ENCODE results near the gene RNASE7. TPM values are rescaled to one million over a fixed set of nuclear protein-coding genes. Genes with fewer than 3 reads are reported as not detected.
A peak's percentile ranks its signal among the peaks of the same experiment; 100 is the strongest.
"Not testable (repeated sequence)": the region's sequence is repeated elsewhere in the genome, so short reads cannot be mapped to it uniquely, and the experiment has no call there.

The RNASE7 gene, protein sequence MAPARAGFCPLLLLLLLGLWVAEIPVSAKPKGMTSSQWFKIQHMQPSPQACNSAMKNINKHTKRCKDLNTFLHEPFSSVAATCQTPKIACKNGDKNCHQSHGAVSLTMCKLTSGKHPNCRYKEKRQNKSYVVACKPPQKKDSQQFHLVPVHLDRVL
- not detected in 2 replicates for total RNA-seq

DNA sequence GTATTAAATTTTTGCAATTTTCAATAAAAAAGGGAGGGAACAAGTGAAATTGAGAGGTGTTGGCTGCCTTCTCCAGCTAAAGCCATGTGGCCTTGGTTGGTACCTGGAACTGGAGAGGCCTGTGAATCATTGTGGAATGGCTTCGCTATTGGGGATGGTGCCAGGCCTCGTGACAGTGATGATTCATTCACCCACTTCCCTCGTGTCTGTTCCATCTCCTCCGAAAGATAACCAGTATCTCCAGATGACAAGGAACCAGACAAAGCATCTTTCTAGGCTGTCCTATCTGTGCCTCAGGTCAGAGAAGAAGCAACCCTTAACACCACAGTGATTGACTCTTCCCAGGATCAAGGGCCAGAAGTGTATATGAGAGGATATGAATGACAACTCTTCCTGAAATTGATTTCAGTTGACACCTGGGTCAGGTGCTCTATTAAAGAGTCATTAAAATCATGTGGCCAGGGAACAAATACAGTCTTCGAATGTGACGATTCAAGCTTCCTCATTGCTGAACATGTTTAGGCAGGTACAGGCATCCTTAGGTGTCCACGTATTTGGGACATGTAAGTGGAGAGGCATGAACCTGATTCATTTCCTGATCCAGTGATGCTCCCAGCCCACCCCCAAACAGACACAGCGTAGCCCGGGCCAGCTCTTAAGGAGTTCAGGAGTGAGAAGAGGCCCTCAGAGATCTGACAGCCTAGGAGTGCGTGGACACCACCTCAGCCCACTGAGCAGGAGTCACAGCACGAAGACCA, at the start of gene RNASE7:
Gene RNASE7 (plus strand): TSS at position 687 of the 758 bp plus-strand sequence. CDS start 631 bp downstream, outside the sequence.
- no peak for DNase-seq
- no peak within 1 kb of the TSS for H3K4me3 Mint-ChIP-seq
- no peak within 1 kb of the TSS for H3K27ac Mint-ChIP-seq
- intact Hi-C loops (cut with micrococcal nuclease), result no loop called here
- no peaks in the 10 kb centered on the region for H3K9me3 Mint-ChIP-seq
- H3K36me3 Mint-ChIP-seq (ENCODE audit: low read depth), result no peaks in the 10 kb centered on the region
- H3K4me1 Mint-ChIP-seq, result no peaks in the 10 kb centered on the region
- peaks cover 38% of the 10 kb centered on the region for H3K27me3 Mint-ChIP-seq

DNA sequence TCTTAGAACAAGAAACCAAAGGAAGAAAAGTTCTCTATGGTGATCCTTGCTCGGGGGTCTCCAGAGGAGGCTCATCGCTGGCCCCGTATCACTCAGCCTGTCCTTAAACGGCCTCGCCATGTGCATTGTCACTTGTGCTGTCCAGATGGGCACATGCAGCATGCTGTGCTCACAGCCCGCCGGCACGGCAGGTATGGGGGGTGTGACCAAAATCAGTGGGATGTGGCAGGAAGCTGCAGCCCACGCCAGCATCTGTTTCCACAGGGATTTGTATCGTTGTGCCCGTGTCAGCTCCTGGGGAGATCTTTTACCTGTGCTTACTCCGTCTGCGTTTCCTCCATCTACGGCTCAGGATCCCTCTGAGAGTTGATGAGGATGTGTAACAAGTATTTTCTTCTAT, 45.6 kb upstream of the RNASE7 start:
- Mint-ChIP-seq H3K27me3 (no peaks in the 10 kb centered on the region), H3K27ac (no peak overlapping the region), H3K9me3 (no peaks in the 10 kb centered on the region), H3K4me1 (peaks cover 12% of the 10 kb centered on the region), H3K36me3 (ENCODE audit: low read depth) (peaks cover 48% of the 10 kb centered on the region), H3K4me3 (no peak overlapping the region)
- intact Hi-C loops (cut with micrococcal nuclease), result no loop called here
- DNase-seq, result no peak

DNA sequence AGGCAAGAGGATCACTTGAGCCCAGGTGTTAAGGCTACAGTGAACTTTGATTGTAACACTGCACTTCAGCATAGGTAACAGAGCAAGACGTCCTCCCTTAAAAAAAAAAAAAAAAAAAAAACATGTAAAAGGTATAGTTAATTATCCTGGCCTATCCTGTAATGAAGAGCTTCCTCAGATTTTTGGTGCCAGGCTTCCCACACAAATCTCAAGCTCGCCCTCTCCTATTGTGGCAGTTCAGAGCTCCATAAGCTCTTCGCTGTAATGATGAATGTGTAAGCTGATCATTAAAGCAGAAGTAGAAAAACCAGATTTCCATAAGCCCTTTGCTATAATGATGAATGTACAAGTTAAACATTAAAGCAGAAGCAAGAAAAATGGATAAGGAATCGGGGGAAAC, 45.0 kb upstream of the RNASE7 start:
- intact Hi-C loops (cut with micrococcal nuclease), result no loop called here
- no peaks in the 10 kb centered on the region for H3K9me3 Mint-ChIP-seq
- peaks cover 6% of the 10 kb centered on the region for H3K4me1 Mint-ChIP-seq
- H3K27ac Mint-ChIP-seq, result no peak overlapping the region
- DNase-seq, result no peak
- H3K36me3 Mint-ChIP-seq (ENCODE audit: low read depth), result peaks cover 43% of the 10 kb centered on the region
- H3K4me3 Mint-ChIP-seq, result no peak overlapping the region
- H3K27me3 Mint-ChIP-seq, result no peaks in the 10 kb centered on the region

DNA sequence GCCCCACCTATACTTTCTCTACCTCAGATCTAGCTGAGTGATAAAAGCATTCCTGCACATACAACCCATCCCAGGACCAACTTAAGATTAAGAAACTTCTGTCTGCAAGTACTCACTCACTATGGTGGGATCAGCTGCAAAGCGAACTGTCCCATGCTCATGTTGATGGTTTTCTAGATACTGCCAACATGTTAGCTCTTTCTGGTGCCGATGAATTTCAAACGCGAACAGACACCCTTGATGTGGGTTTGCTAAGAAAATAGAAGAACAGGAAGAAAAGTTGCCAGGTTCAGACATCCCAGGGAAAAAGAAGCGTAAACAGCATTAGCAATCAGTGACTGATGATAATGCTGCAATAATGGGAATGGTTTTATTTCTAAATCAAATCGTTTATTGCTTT, 44.6 kb upstream of the RNASE7 start:
- no peaks in the 10 kb centered on the region for H3K9me3 Mint-ChIP-seq
- no peak overlapping the region for H3K27ac Mint-ChIP-seq
- no peak overlapping the region for H3K4me3 Mint-ChIP-seq
- no peak for DNase-seq
- H3K4me1 Mint-ChIP-seq, result peaks cover 5% of the 10 kb centered on the region
- H3K27me3 Mint-ChIP-seq, result no peaks in the 10 kb centered on the region
- H3K36me3 Mint-ChIP-seq (ENCODE audit: low read depth), result peaks cover 40% of the 10 kb centered on the region
- intact Hi-C loops (cut with micrococcal nuclease), result no loop called here

DNA sequence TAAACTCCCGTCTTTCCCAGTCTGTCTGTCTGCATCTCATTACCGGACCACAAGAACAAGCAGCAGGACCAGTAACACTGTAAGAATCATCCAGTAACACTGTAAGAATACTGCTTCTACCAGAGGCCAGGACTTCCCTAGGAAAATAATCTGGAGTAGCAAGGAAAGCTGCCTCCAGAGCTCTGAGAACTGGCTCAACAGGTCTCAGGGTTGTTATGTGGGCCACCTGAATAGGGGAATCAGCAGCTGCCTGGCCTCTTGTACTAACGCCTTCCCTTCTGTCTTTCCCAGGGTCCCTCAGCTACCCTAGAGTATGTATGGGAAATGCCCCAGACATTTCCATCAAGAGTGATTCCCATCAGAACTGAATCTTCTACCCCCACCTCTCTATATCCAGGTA, 44.0 kb upstream of the RNASE7 start:
- no peak overlapping the region for H3K4me3 Mint-ChIP-seq
- no peaks in the 10 kb centered on the region for H3K27me3 Mint-ChIP-seq
- DNase-seq, result no peak
- peaks cover 2% of the 10 kb centered on the region for H3K4me1 Mint-ChIP-seq
- H3K9me3 Mint-ChIP-seq, result no peaks in the 10 kb centered on the region
- intact Hi-C loops (cut with micrococcal nuclease), result no loop called here
- H3K27ac Mint-ChIP-seq, result no peak overlapping the region
- H3K36me3 Mint-ChIP-seq (ENCODE audit: low read depth), result peaks cover 36% of the 10 kb centered on the region

DNA sequence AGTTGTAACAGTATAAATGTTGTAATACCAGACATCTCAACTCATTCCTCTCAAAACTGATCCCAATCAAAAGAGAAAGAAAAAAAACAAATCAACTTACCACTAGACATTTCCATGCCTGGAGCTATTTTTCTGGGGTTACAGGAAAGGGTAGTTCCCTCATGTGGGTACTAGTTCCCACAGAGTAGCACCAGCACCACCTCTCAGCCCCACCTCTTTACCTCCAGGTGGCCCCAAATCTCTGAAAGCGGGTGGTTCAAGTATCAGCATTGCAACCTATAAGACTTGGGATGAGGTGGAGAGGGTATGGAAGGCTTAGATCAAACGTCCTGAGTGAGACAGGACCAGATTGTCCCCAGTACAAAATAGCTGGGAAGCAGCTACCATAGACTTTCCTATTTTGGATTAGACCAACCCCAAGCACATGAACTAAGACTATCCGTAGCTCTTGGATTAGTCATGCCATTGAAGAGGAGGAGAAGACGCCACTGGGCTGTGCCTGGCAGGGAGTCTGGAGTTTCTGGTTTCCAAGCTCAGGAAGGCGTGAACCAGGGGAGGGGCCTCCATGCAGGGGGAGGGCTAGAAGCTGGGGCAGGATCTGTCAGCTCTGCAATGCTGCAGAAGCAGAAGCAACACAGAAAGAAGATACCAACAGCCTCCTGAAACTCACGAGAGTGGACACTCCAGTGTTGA, 43.3 kb upstream of the RNASE7 start, which contains the start of gene SLC39A2:
Gene SLC39A2 (plus strand): TSS at position 620 of the 693 bp plus-strand sequence. CDS start 154 bp downstream, outside the sequence.
- Mint-ChIP-seq H3K27ac (no peak within 1 kb of the TSS), H3K36me3 (ENCODE audit: low read depth) (peaks cover 33% of the 10 kb centered on the region), H3K27me3 (no peaks in the 10 kb centered on the region), H3K4me3 (no peak within 1 kb of the TSS), H3K9me3 (no peaks in the 10 kb centered on the region), H3K4me1 (peaks cover 2% of the 10 kb centered on the region)
- no peak for DNase-seq
- intact Hi-C loops (cut with micrococcal nuclease), result no loop called here

DNA sequence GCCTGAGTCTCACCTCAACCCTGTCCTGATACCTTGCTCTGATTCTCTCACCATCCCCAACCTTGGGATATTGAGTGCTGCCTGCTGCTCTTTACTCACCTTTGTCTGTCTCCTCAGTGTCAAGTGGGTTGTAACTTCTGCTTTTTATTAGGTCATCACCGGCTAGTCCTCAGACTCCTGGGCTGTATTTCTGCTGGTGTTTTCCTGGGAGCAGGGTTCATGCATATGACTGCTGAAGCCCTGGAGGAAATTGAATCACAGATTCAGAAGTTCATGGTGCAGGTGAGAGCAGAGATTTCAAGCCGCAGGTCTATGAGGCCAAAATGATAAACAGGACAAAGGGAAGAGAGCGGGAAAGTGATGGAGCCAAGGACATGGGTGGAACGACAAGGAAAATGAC, 42.6 kb upstream of the RNASE7 start:
- Mint-ChIP-seq H3K36me3 (ENCODE audit: low read depth) (peaks cover 27% of the 10 kb centered on the region), H3K4me1 (peaks cover 2% of the 10 kb centered on the region), H3K9me3 (no peaks in the 10 kb centered on the region), H3K27ac (no peak overlapping the region), H3K4me3 (no peak overlapping the region), H3K27me3 (no peaks in the 10 kb centered on the region)
- intact Hi-C loops (cut with micrococcal nuclease), result no loop called here
- DNase-seq, result no peak

DNA sequence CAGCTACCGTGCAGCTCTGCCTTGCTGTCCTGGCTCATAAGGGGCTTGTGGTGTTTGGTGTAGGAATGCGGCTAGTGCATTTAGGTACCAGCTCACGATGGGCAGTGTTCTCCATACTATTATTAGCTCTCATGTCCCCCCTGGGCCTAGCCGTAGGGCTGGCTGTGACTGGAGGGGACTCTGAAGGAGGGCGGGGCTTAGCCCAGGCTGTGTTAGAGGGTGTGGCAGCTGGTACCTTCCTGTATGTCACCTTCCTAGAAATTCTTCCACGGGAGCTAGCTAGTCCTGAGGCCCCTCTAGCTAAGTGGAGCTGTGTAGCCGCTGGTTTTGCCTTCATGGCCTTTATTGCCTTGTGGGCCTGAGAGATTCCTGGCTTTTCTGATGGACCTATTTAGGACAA, 40.9 kb upstream of the RNASE7 start:
- no peaks in the 10 kb centered on the region for H3K9me3 Mint-ChIP-seq
- no peaks in the 10 kb centered on the region for H3K27me3 Mint-ChIP-seq
- DNase-seq, result no peak
- intact Hi-C loops (cut with micrococcal nuclease), result no loop called here
- H3K4me3 Mint-ChIP-seq, result no peak overlapping the region
- H3K4me1 Mint-ChIP-seq, result peaks cover 2% of the 10 kb centered on the region
- no peak overlapping the region for H3K27ac Mint-ChIP-seq
- H3K36me3 Mint-ChIP-seq (ENCODE audit: low read depth), result peaks cover 11% of the 10 kb centered on the region

DNA sequence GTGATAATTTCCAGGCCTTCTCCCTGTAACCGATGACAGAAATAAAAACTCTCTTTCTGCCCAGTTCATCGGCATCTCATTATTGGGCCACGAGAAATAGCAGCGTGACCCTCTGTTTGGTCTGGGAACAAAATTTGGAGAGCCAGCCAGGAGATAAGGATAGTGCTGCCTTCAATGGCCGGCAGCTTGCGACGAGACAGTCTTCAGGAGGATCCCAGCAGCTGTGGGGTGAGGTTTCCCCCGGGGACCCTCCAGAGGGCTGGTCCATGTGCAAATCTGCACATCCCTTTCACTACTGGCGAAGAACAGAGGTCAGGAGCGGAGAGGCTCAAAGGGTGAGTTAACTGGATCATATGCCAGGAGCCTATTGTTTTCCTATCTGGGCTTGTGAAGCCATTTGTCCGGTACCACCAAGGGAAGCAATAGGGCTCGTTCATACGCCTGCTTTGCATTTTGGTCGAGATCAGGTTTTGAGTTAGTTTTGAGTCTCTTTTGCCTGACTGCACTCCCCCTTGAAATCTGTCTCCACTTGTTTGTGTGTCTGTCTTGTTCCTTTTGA, 38.3 kb upstream of the RNASE7 start:
- H3K4me3 Mint-ChIP-seq, result no peak overlapping the region
- H3K27me3 Mint-ChIP-seq, result peaks cover 3% of the 10 kb centered on the region
- no peaks in the 10 kb centered on the region for H3K9me3 Mint-ChIP-seq
- H3K36me3 Mint-ChIP-seq (ENCODE audit: low read depth), result no peaks in the 10 kb centered on the region
- no peaks in the 10 kb centered on the region for H3K4me1 Mint-ChIP-seq
- no peak overlapping the region for H3K27ac Mint-ChIP-seq
- DNase-seq, result no peak
- intact Hi-C loops (cut with micrococcal nuclease), result no loop called here

DNA sequence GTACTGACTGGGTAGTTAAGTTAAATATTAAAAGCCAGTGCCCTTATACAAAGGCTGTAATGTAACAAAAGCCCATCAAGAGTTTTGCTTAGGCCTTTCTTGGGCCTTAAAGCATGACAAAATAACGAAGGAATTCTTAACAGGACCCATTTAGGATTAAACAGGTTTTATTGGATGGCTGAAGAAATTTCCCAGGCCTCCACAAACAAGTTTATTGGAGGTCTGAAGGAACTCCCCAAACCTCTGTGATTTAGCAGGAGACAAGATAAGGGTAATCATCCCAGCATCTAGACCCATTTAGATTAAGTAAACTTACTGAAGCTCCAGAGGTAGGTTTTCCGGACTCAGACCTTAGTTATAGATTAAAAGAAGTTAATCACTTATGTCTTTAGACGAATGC, 32.4 kb upstream of the RNASE7 start:
- H3K4me1 Mint-ChIP-seq; intact Hi-C loops (cut with micrococcal nuclease); H3K36me3 Mint-ChIP-seq (ENCODE audit: low read depth); H3K4me3 Mint-ChIP-seq; H3K9me3 Mint-ChIP-seq; DNase-seq; H3K27ac Mint-ChIP-seq: not testable (repeated sequence)
- peaks cover 28% of the 10 kb centered on the region for H3K27me3 Mint-ChIP-seq

DNA sequence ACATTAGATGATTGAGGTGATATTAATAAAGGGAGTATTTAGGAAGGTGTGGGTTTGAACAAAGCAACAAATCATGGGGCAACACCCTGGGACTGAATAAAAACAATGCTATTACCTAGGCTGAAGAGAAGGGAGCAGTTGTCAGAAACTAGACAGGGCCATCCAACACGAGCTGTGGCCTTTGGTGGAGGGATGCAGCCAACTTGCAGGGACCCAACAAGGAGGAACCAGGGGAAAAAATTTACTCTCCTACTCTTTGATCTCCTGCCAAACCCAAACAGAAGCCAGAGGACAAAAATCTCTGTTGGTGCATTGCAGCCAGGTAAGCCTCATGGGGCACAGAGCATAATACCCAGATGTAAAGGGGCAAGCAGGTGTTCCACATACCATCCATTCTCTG, 31.0 kb upstream of the RNASE7 start:
- Mint-ChIP-seq H3K4me3 (no peak overlapping the region), H3K27me3 (peaks cover 34% of the 10 kb centered on the region), H3K27ac (no peak overlapping the region), H3K9me3 (no peaks in the 10 kb centered on the region), H3K4me1 (peaks cover 2% of the 10 kb centered on the region), H3K36me3 (ENCODE audit: low read depth) (no peaks in the 10 kb centered on the region)
- no peak for DNase-seq
- intact Hi-C loops (cut with micrococcal nuclease), result no loop called here

DNA sequence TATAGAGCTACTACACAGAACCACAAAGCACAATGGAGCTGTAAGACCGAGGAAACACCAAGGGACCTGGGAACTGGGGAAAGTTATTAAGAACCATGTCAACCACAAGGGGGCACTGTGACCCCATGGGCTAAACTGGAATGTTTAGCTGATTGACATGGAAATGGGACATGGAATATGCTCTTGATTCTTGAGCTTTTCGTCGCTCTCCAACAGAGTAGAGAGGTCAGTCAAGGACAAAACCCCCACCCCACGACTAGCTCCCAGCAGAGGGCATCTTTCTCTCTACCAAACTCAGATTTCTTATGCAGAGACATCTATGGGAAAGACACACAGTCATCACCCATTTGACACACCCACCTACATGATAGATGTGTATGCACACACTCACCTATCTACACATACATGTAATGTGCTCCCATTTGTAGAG, 27.4 kb upstream of the RNASE7 start:
- peaks cover 2% of the 10 kb centered on the region for H3K4me1 Mint-ChIP-seq
- no peaks in the 10 kb centered on the region for H3K36me3 Mint-ChIP-seq (ENCODE audit: low read depth)
- intact Hi-C loops (cut with micrococcal nuclease), result loop anchor here (1.0 kb wide), 3 partner anchors 26 to 90 kb away; no protein-coding TSS in a partner anchor
- H3K27ac Mint-ChIP-seq, result no peak overlapping the region
- H3K4me3 Mint-ChIP-seq, result no peak overlapping the region
- H3K27me3 Mint-ChIP-seq, result peaks cover 30% of the 10 kb centered on the region
- DNase-seq, result peak; percentile 94
- H3K9me3 Mint-ChIP-seq, result no peaks in the 10 kb centered on the region

DNA sequence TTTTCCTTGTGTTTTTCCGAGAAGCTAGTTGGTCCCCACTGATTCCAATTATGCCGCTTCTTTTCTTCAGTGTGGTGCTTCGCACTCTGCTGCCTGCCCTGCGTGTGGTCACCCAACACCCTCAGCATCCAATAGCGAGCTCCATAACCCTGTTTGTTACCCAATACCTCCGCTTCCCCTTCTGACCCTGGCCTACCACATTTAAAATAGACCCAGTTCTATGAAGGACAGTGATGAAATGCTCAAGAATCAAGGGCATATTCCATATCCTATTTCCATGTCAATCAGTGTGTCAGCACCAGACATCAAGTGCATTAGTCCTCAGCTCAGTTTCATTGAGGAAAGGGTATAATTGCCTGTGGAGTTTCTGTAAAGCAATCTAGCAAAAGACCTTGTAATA, 26.9 kb upstream of the RNASE7 start:
- intact Hi-C loops (cut with micrococcal nuclease), result no loop called here
- H3K4me3 Mint-ChIP-seq, result no peak overlapping the region
- H3K27me3 Mint-ChIP-seq, result peaks cover 30% of the 10 kb centered on the region

More for the DNA sequence above, 26.9 kb upstream of the RNASE7 start:
- no peak for DNase-seq
- no peaks in the 10 kb centered on the region for H3K9me3 Mint-ChIP-seq
- peaks cover 2% of the 10 kb centered on the region for H3K4me1 Mint-ChIP-seq
- no peak overlapping the region for H3K27ac Mint-ChIP-seq
- H3K36me3 Mint-ChIP-seq (ENCODE audit: low read depth), result no peaks in the 10 kb centered on the region
